BE2C (cell line): ENCODE results near the gene ZNF474.

Experiments
- DNase-seq: peaks from one replicate; pipeline ENCODE4 v3.0.0-alpha.2; 2020
- H3K27me3 ChIP-seq: fragments of 250-450 bp; sonication (Bioruptor Pico); 2 replicates; pipeline ENCODE4 v1.5.1; 2020; ENCODE audit warnings: mild to moderate bottlenecking
- H3K36me3 ChIP-seq: fragments of 250-450 bp; sonication (Bioruptor Pico); 2 replicates; pipeline ENCODE4 v1.5.1; 2020; ENCODE audit warnings: mild to moderate bottlenecking
- H3K4me1 ChIP-seq: fragments of 250-450 bp; sonication (Bioruptor Pico); 2 replicates; pipeline ENCODE4 v1.5.1; 2020
- H3K4me3 ChIP-seq: 2 replicates; pipeline ENCODE4 v1.5.1; 2011; ENCODE audit warnings: low read depth, low read length
- H3K9me3 ChIP-seq: fragments of 250-450 bp; sonication (Bioruptor Pico); 2 replicates; pipeline ENCODE4 v1.5.1; 2020
- CTCF ChIP-seq: IDR thresholded peaks from 2 replicates; pipeline ENCODE4 v1.5.1; 2012; ENCODE audit warnings: mild to moderate bottlenecking, low read depth, low read length

The ZNF474 gene

GRCh38 chr5:122169350-122170103 is 40.2 kb downstream of the ZNF474 start:
- no peak for DNase-seq
- H3K4me3 ChIP-seq = no peak overlapping the region

GRCh38 chr5:122170620-122171019 is 41.3 kb downstream of the ZNF474 start:
- no peak overlapping the region for H3K4me3 ChIP-seq
- no peak for DNase-seq
- H3K36me3 ChIP-seq = no peaks in the 10 kb centered on the region
- TF ChIP-seq CTCF = no peak
- no peaks in the 10 kb centered on the region; the same call in 1 of the 2 replicates for H3K4me1 ChIP-seq
- no peaks in the 10 kb centered on the region for H3K9me3 ChIP-seq
- H3K27me3 ChIP-seq = no peaks in the 10 kb centered on the region

More at GRCh38 chr5:122169350-122170103, 40.2 kb downstream of the ZNF474 start:
- Histone ChIP-seq H3K27me3 (no peaks in the 10 kb centered on the region), H3K4me1 (no peaks in the 10 kb centered on the region; the same call in 1 of the 2 replicates), H3K36me3 (no peaks in the 10 kb centered on the region), H3K9me3 (no peaks in the 10 kb centered on the region)
- TF ChIP-seq CTCF = no peak

- no peak for TF ChIP-seq CTCF
- Histone ChIP-seq H3K9me3 (no peaks in the 10 kb centered on the region), H3K27me3 (no peaks in the 10 kb centered on the region), H3K36me3 (no peaks in the 10 kb centered on the region), H3K4me3 (no peak overlapping the region), H3K4me1 (no peaks in the 10 kb centered on the region; the same call in 1 of the 2 replicates)
- no peak for DNase-seq
These were observed 42.9 kb downstream of the ZNF474 start for GRCh38 chr5:122172207-122172606.

- no peaks in the 10 kb centered on the region; the same call in 1 of the 2 replicates for H3K4me1 ChIP-seq
- TF ChIP-seq CTCF = no peak
- H3K4me3 ChIP-seq = no peak overlapping the region
These were observed 44.4 kb downstream of the ZNF474 start for GRCh38 chr5:122173474-122174415.

GRCh38 chr5:122175091-122175490 is 45.7 kb downstream of the ZNF474 start:
- no peak overlapping the region for H3K4me3 ChIP-seq
- no peaks in the 10 kb centered on the region for H3K36me3 ChIP-seq
- no peak for TF ChIP-seq CTCF
- DNase-seq = no peak
- H3K27me3 ChIP-seq = no peaks in the 10 kb centered on the region
- H3K4me1 ChIP-seq = no peaks in the 10 kb centered on the region; the same call in 1 of the 2 replicates
- no peaks in the 10 kb centered on the region for H3K9me3 ChIP-seq

More at GRCh38 chr5:122173474-122174415, 44.4 kb downstream of the ZNF474 start:
- no peak for DNase-seq
- Histone ChIP-seq H3K9me3 (no peaks in the 10 kb centered on the region), H3K36me3 (no peaks in the 10 kb centered on the region), H3K27me3 (no peaks in the 10 kb centered on the region)

- TF ChIP-seq CTCF = no peak
- H3K4me3 ChIP-seq = no peak overlapping the region
- DNase-seq = no peak
- H3K9me3 ChIP-seq = no peaks in the 10 kb centered on the region
- no peaks in the 10 kb centered on the region for H3K27me3 ChIP-seq
- no peaks in the 10 kb centered on the region for H3K36me3 ChIP-seq
- H3K4me1 ChIP-seq = no peaks in the 10 kb centered on the region; the same call in 1 of the 2 replicates
These were observed 46.5 kb downstream of the ZNF474 start for GRCh38 chr5:122175852-122176251.
